ENCODE measurements around the gene PPIG. TPM values are rescaled to one million over a fixed set of nuclear protein-coding genes. Genes with fewer than 3 reads are reported as not detected.

Gene PPIG
- total RNA-seq, 1 donor from 2014 or later: 88.4 TPM

GRCh38 chr2:169598982-169599381, 14.8 kb downstream of the PPIG start:
- H3K4me3 Mint-ChIP-seq: no peak overlapping the region
- Histone ChIP-seq H3K79me2 (ENCODE audit: low read depth) (peaks cover 100% of the 10 kb centered on the region), H2AFZ (replicated peaks) (no peak overlapping the region)

GRCh38 chr2:169599568-169599967, 15.4 kb downstream of the PPIG start:
- H3F3A ChIP-seq (ENCODE audit: low read depth): peaks cover 4% of the 10 kb centered on the region
- no peak overlapping the region for H3K27ac ChIP-seq
- H3K4me3 ChIP-seq: no peak overlapping the region
- Mint-ChIP-seq H3K4me3 (no peak overlapping the region), H3K27ac (no peak overlapping the region), H3K9me3 (no peaks in the 10 kb centered on the region), H3K27me3 (ENCODE audit: insufficient read depth, low read depth) (no peaks in the 10 kb centered on the region), H3K4me1 (no peaks in the 10 kb centered on the region), H3K36me3 (peaks cover 10% of the 10 kb centered on the region)
- H3K9me3 ChIP-seq (ENCODE audit: low read depth): no peaks in the 10 kb centered on the region
- H4K20me1 ChIP-seq (ENCODE audit: low read depth): peaks cover 73% of the 10 kb centered on the region
- no peak overlapping the region for H3K9ac ChIP-seq
- no peak overlapping the region for H2AFZ ChIP-seq (replicated peaks)
- peaks cover 99% of the 10 kb centered on the region for H3K79me2 ChIP-seq (ENCODE audit: low read depth)
- no peaks in the 10 kb centered on the region for H3K36me3 ChIP-seq
- H3K4me1 ChIP-seq: no peaks in the 10 kb centered on the region
- H3K4me2 ChIP-seq: no peak overlapping the region
- no peak for DNase-seq (ENCODE audit: low spot score)
- no peaks in the 10 kb centered on the region for H3K27me3 ChIP-seq
- TF ChIP-seq CTCF (IDR thresholded peaks at IDR 0.05): no peak
- no peak for TF ChIP-seq EZH2 (IDR thresholded peaks at IDR 0.05)
- no peak for TF ChIP-seq EZH2phosphoT487 (IDR thresholded peaks at IDR 0.05)

More at GRCh38 chr2:169598982-169599381, 14.8 kb downstream of the PPIG start:
- Histone ChIP-seq H3K4me1 (no peaks in the 10 kb centered on the region), H3F3A (ENCODE audit: low read depth) (peaks cover 4% of the 10 kb centered on the region), H3K9me3 (ENCODE audit: low read depth) (no peaks in the 10 kb centered on the region), H3K4me2 (no peak overlapping the region), H3K36me3 (no peaks in the 10 kb centered on the region), H3K27ac (no peak overlapping the region), H4K20me1 (ENCODE audit: low read depth) (peaks cover 73% of the 10 kb centered on the region), H3K4me3 (no peak overlapping the region), H3K9ac (no peak overlapping the region), H3K27me3 (no peaks in the 10 kb centered on the region)
- no peak overlapping the region for H3K27ac Mint-ChIP-seq
- no peak for DNase-seq (ENCODE audit: low spot score)
- H3K27me3 Mint-ChIP-seq (ENCODE audit: insufficient read depth, low read depth): no peaks in the 10 kb centered on the region
- no peaks in the 10 kb centered on the region for H3K4me1 Mint-ChIP-seq
- TF ChIP-seq CTCF (IDR thresholded peaks at IDR 0.05) (no peak), EZH2 (IDR thresholded peaks at IDR 0.05) (no peak), EZH2phosphoT487 (IDR thresholded peaks at IDR 0.05) (no peak)
- no peaks in the 10 kb centered on the region for H3K9me3 Mint-ChIP-seq
- peaks cover 7% of the 10 kb centered on the region for H3K36me3 Mint-ChIP-seq

- peaks cover 38% of the 10 kb centered on the region for H3K36me3 Mint-ChIP-seq
- DNase-seq (ENCODE audit: low spot score): no peak
- H3K27me3 ChIP-seq: no peaks in the 10 kb centered on the region
- no peak overlapping the region for H3K27ac Mint-ChIP-seq
- no peaks in the 10 kb centered on the region for H3K27me3 Mint-ChIP-seq (ENCODE audit: insufficient read depth, low read depth)
- no peaks in the 10 kb centered on the region for H3K4me1 Mint-ChIP-seq
- no peak overlapping the region for H3K4me3 Mint-ChIP-seq
- H3K79me2 ChIP-seq (ENCODE audit: low read depth): peaks cover 9% of the 10 kb centered on the region
- H3K4me2 ChIP-seq: no peak overlapping the region
- H2AFZ ChIP-seq (replicated peaks): no peak overlapping the region
- H3K4me1 ChIP-seq: no peaks in the 10 kb centered on the region
- H3F3A ChIP-seq (ENCODE audit: low read depth): peaks cover 3% of the 10 kb centered on the region
- no peak overlapping the region for H3K4me3 ChIP-seq
- H3K36me3 ChIP-seq: peaks cover 26% of the 10 kb centered on the region
- no peak for TF ChIP-seq EZH2phosphoT487 (IDR thresholded peaks at IDR 0.05)
- no peak for TF ChIP-seq EZH2 (IDR thresholded peaks at IDR 0.05)
- no peak for TF ChIP-seq CTCF (IDR thresholded peaks at IDR 0.05)
- H3K9me3 ChIP-seq (ENCODE audit: low read depth): no peaks in the 10 kb centered on the region
- H3K9ac ChIP-seq: no peak overlapping the region
- no peaks in the 10 kb centered on the region for H4K20me1 ChIP-seq (ENCODE audit: low read depth)
- H3K9me3 Mint-ChIP-seq: no peaks in the 10 kb centered on the region
- no peak overlapping the region for H3K27ac ChIP-seq
Observed at GRCh38 chr2:169609264-169609663, 25.1 kb downstream of the PPIG start.
